ENCODE results near the gene WAC. TPM values are rescaled to one million over a fixed set of nuclear protein-coding genes. Genes with fewer than 3 reads are reported as not detected.

WAC gene
- total and polyA plus RNA-seq, 9 of the 15 experiments (the other 6 are each of a cell fraction or from before 2014, with no cell fraction given) = 24.8 to 123 (median 78.2) TPM

DNA sequence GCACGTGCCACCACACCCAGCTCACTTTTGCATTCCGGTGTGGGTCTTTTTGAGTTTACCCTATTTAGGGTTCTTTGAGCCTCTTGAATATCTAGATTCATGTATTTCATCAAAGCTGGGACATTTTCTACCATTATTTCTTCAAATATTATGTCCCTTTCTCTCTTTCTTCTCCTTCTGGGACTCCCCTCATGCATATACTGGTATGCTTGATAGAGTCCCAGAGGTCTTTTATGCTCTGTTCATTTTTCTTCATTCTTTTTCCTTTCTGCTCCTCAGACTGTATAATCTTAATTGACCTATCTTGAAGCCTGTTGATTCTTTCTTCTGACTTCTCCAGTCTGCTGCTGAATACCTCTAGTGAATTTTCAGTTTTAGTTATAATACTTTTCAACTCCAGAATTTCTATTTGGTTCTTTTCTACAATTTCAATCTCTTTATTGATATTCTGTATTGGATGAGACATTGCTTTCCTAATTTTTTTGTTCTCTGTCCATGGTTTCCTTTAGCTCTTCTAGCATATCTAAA lies 9.1 kb upstream of the WAC start:
- no peaks in the 10 kb centered on the region for H4K20me1 ChIP-seq (replicated peaks; ENCODE audit: control insufficient read depth, insufficient read depth, low read length)
- H3K36me3 ChIP-seq (ENCODE audit: control insufficient read depth, insufficient read depth, low read length) = no peaks in the 10 kb centered on the region
- in situ Hi-C loops (cut with MboI) (no loop called here), intact Hi-C loops (cut with micrococcal nuclease) (no loop called here)
- DNase-seq (ENCODE audit: extremely low read depth in 1 of 4, low spot score in 3 of 4) (no peak), FAIRE-seq (no peak), ATAC-seq (no peak)
- ChIA-PET POLR2A (interaction anchor here (1.0 kb wide), 1 partner anchor 9 kb away, joined by 3 read pairs; the partner anchor contains the start of gene WAC), CTCF (ENCODE audit: low intra/inter-chr PET ratio) (no interaction called here)
- H3K4me1 ChIP-seq (replicated peaks in 1 of 2; ENCODE audit: control insufficient read depth in 2 of 2, insufficient read depth in 2 of 2, low read length in 2 of 2) = no peaks in the 10 kb centered on the region
- no peak overlapping the region for H2AFZ ChIP-seq (ENCODE audit: low read depth, low read length)
- no peaks in the 10 kb centered on the region; the same call in 1 of the 2 replicates for H3K9me3 ChIP-seq (replicated peaks; ENCODE audit: control insufficient read depth, insufficient read depth, low read depth, low read length)
- no peaks in the 10 kb centered on the region for H3K27me3 ChIP-seq (ENCODE audit: control insufficient read depth in 2 of 2, insufficient read depth in 2 of 2, low read length in 2 of 2)
- H3K9me1 ChIP-seq (ENCODE audit: control insufficient read depth, insufficient read depth, low read length) = no peaks in the 10 kb centered on the region
- no CpG with 5 or more reads among the region's 2 CpGs for WGBS (ENCODE audit: insufficient coverage, low coverage, missing lambda C conversion rate)
- H3K27ac ChIP-seq (ENCODE audit: extremely low read depth, low read depth, low read length) = no peak overlapping the region
- TSS peak; percentile 16 for BruUV-seq (replicated peaks)
- no peak overlapping the region for H3K4me3 ChIP-seq
- H3K79me2 ChIP-seq (ENCODE audit: control insufficient read depth, insufficient read depth, low read length) = no peaks in the 10 kb centered on the region
- no peak overlapping the region for H3K4me2 ChIP-seq (ENCODE audit: insufficient read depth, low read length)
- no peak overlapping the region for H3K9ac ChIP-seq (ENCODE audit: insufficient read depth in 1 of 2, low read depth in 2 of 2, low read length in 2 of 2)
- TF ChIP-seq RAD21 (CRISPR knock-in tag; conservative IDR thresholded peaks at IDR 0.05 in 1 of 2, IDR thresholded peaks at IDR 0.05 in 1 of 2) = no peak
- peak in 1 of 2 experiments; percentile 36; a peak in 1 of 4 replicates for TF ChIP-seq TRIM24 (IDR thresholded peaks at IDR 0.05)
- TF ChIP-seq GABPA (tag; conservative IDR thresholded peaks at IDR 0.05; ENCODE audit: low read depth) = no peak
- no peak for TF ChIP-seq HMG20B (CRISPR knock-in tag; IDR thresholded peaks at IDR 0.05)
- TF ChIP-seq XRCC3 (IDR thresholded peaks at IDR 0.05) = no peak
- peak; percentile 87 for TF ChIP-seq TRIM28 (IDR thresholded peaks at IDR 0.05)
- no peak for TF ChIP-seq SMARCE1 (IDR thresholded peaks at IDR 0.05)
- TF ChIP-seq FOSL1 (tag; conservative IDR thresholded peaks at IDR 0.05) = no peak
- TF ChIP-seq CREM (IDR thresholded peaks at IDR 0.05; ENCODE audit: low read depth) = no peak
- peak in 1 of 2 experiments; percentile 67; a peak in 1 of 3 replicates for TF ChIP-seq CBX3 (IDR thresholded peaks at IDR 0.05; ENCODE audit: borderline replicate concordance in 1 of 2, low read length in 2 of 2)
- TF ChIP-seq, protein P1, sequence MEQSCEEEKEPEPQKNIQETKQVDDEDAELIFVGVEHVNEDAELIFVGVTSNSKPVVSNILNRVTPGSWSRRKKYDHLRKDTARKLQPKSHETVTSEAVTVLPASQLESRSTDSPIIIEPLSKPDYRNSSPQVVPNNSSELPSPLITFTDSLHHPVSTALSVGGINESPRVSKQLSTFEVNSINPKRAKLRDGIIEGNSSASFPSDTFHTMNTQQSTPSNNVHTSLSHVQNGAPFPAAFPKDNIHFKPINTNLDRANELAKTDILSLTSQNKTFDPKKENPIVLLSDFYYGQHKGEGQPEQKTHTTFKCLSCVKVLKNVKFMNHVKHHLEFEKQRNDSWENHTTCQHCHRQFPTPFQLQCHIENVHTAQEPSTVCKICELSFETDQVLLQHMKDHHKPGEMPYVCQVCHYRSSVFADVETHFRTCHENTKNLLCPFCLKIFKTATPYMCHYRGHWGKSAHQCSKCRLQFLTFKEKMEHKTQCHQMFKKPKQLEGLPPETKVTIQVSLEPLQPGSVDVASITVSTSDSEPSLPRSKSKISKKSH (CRISPR knock-in tag; IDR thresholded peaks at IDR 0.05) = peak; percentile 74; the same call in 1 of the 2 replicates
- TF ChIP-seq SP1 (CRISPR knock-in tag; IDR thresholded peaks at IDR 0.05) = no peak
- TF ChIP-seq PPARD (CRISPR knock-in tag; IDR thresholded peaks at IDR 0.05) = no peak
- no peak for TF ChIP-seq TAF1 (IDR thresholded peaks at IDR 0.05; ENCODE audit: control insufficient read depth, extremely low read depth, insufficient read depth, low read length, severe bottlenecking)
- TF ChIP-seq, protein P2, sequence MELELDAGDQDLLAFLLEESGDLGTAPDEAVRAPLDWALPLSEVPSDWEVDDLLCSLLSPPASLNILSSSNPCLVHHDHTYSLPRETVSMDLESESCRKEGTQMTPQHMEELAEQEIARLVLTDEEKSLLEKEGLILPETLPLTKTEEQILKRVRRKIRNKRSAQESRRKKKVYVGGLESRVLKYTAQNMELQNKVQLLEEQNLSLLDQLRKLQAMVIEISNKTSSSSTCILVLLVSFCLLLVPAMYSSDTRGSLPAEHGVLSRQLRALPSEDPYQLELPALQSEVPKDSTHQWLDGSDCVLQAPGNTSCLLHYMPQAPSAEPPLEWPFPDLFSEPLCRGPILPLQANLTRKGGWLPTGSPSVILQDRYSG (tag; conservative IDR thresholded peaks at IDR 0.05; ENCODE audit: low read depth) = no peak
- no peak for TF ChIP-seq CXXC5 (CRISPR knock-in tag; IDR thresholded peaks at IDR 0.05)
- TF ChIP-seq, protein P3, sequence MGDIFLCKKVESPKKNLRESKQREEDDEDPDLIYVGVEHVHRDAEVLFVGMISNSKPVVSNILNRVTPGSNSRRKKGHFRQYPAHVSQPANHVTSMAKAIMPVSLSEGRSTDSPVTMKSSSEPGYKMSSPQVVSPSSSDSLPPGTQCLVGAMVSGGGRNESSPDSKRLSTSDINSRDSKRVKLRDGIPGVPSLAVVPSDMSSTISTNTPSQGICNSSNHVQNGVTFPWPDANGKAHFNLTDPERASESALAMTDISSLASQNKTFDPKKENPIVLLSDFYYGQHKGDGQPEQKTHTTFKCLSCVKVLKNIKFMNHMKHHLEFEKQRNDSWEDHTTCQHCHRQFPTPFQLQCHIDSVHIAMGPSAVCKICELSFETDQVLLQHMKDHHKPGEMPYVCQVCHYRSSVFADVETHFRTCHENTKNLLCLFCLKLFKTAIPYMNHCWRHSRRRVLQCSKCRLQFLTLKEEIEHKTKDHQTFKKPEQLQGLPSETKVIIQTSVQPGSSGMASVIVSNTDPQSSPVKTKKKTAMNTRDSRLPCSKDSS (IDR thresholded peaks at IDR 0.05; ENCODE audit: low read depth, partially characterized antibody) = peak; percentile 75
- TF ChIP-seq ZFPM2 (CRISPR knock-in tag; IDR thresholded peaks at IDR 0.05) = no peak
- TF ChIP-seq CREBBP (IDR thresholded peaks at IDR 0.05; ENCODE audit: low read depth, low read length) = no peak
- no peak for TF ChIP-seq ZNF408 (CRISPR knock-in tag; IDR thresholded peaks at IDR 0.05; ENCODE audit: low read depth)

All from K562 (cell line).